GM11168 (cell line): ENCODE results near the gene SCN2B.
"Not testable (repeated sequence)": the region's sequence is repeated elsewhere in the genome, so short reads cannot be mapped to it uniquely, and the experiment has no call there.

Experiments used
- in situ Hi-C: fragments of 300-500 bp; cut with MboI; formaldehyde crosslinking; loops from one replicate; pipeline ENCODE4 v1.12.0; 2022; ENCODE audit warnings: low sequenced_read_pairs; ENCODE audit not compliant: unreplicated experiment

SCN2B gene

DNA sequence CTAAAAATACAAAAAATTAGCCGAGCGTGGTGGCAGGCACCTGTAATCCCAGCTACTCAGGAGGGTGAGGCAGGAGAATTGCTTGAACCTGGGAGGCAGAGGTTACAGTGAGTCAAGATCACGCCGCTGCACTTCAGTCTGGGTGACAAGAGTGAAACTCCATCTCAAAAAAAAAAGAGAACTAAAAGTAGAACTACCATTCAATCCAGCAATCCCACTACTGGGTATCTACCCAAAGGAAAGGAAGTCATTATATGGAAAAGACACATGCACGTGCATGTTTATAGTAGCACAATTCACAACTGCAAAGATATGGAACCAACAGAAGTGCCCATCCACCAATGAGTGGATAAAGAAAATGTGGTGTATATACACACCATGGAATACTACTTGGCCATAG, 7.3 kb upstream of the SCN2B start:
- in situ Hi-C loops: not testable (repeated sequence)

DNA sequence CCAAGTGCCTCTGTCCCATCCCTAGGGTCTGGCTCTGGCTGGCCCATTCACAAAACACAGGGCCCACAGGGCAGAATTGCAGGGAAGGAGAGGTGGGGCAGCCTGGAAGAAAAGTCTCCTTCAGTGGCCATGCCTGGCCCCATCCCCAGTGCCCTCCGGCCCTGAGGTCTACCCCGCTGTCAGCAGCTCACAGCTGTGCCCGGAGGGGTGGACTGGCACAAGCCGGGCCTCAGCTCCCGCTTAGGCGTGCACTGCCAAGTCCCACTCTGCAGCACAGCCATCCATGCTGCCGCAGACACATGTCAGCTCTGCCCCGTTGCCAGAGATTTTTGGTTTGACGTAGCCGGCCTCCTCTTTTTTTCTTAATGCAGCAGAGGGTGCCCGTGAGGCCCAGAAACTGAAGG, 3.9 kb upstream of the SCN2B start:
- in situ Hi-C loops: no loop called here

DNA sequence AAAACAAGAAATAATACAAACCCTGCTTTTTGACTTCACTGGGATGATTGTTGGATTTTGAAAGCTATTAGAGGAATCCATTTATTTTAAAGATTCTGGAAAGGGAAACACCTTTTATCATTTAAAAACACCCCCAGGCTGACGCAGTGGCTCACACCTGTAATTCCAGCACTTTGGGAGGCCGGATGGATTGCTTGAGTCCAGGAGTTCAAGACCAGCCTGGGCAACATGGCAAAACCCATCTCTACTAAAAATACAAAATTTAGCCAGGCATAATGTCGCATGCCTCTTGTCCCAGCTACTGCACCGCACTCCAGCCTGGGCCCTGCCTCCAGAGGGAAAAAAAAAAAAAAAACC, 317 bp upstream of the SCN2B start:
- in situ Hi-C loops: no loop called here

DNA sequence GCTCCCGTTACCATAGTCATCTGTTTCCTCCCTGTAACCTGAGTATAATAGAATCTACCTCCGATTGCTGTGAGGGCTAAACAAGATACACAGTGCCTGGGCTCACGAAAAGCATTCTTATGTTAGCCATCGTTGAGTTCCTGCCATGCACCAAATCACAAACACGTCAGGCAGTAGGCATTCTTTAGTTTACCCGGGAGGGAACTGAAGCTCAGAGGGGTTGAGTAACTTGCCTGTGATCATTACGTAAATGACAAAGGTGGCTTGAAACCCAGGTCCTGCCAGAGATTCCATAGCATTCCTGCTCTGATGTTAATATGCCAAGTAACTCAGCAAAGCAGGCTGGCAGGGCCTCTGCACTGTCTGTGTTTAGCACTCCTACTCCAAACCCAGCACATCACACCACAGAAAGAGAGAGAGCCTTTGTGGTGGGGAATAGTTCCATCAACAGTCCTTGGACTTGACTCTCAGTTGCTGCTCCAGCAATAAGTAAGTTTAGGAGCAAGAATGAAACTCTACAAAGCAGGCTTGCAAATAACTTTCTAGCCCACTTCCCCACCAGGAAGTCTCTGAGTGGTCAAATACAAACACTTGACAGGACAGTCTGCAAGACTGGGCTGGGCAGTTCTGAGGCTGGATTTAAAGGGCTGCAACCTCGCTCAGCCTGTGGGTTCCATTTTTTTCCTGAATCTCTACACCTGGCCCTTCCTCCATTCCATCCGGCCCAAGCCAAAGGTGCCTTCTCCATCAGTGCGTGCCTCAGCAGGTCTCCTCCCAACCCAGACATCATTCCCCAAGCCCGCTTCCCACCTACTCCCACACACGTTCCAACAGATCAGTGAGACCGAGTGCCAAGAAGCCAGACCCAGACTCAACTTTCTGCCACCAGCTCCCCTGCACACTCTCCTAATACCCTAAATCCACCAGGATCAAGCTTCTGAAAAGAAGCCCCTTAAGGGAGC, 1.1 kb downstream of the SCN2B start:
- in situ Hi-C loops: no loop called here

DNA sequence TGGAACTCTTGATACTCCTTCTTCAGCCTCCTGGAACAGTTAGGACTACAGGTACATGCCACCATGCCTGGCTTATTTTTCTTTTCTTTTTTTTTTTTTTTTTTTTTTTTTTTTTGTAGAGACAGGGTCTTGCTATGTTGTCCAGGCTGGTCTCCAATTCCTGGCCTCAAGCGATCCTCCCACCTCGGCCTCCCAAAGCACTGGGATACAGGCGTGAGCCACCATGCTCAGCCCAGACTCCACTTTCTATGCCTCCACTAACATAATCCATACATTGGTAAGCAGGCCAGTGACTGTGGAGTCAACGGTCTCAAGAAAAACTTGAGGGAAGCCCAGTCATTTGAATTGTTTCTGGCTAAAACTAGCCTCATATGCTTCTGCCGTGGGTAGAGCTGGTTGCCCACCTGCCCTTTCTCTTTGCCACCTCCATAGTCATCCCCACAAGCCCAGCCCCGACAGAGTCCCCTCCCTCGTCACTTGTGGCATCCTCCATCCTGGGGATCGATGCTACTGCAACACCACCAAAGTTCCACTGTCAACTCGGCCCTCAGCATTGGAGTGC, 2.4 kb downstream of the SCN2B start:
- in situ Hi-C loops: no loop called here

DNA sequence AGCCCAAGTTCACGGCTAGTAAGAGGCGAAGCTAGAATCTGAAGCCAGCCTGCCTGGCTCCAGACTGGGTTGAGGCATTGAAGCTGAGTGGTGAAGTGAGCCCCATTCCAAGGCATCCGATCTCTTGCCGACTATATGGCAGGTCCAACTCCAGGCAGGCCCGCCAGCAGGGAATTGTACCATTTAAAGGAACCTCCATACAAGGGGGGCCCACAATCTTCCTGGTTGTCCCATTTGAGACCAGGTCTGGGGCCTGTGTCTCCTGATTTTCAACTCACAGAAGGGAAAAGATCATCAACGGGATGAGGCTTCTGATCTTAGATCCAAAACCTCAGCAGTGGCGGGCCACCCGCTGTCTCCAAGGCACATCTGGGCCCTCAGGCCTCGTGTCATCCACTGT, 4.1 kb downstream of the SCN2B start:
- in situ Hi-C loops: no loop called here

DNA sequence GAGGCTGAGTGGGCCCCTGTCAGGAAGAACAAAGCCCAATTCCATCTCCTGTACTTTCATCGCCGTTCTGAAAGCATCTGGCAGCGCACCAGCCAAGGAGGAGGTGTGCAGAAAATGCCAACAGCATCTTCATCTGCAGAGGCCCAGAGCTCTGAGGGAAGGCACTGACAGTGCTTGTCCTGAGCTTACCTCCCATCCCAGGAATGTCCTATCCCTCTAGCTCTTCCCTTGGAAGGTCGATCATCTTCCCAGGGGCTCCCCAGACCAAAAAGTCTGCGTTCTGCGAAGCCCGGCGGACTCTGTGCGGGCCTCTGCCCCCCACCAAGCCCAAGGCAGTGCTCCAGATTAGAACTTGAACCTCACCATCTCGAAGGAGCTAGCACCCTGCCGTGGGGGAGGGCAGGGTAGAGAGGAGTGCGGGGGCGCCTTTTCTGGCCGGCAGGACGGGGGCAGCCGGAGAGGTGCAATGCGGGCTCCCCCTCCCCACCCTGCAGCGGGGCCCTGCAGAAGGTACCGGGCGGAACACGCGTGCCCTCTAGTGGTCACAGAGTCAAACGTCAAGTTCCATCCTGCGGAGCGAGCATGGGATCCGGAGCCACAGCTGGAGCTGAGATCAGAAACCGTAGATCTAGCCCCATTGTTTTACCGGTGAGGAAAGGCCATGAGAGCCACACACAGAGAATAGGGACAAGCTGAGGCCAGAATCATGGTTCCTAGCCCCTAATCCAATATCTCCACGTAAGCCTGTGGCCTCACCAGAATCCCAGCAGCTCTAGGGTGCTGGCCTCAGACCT, 5.0 kb downstream of the SCN2B start:
- in situ Hi-C loops: no loop called here

DNA sequence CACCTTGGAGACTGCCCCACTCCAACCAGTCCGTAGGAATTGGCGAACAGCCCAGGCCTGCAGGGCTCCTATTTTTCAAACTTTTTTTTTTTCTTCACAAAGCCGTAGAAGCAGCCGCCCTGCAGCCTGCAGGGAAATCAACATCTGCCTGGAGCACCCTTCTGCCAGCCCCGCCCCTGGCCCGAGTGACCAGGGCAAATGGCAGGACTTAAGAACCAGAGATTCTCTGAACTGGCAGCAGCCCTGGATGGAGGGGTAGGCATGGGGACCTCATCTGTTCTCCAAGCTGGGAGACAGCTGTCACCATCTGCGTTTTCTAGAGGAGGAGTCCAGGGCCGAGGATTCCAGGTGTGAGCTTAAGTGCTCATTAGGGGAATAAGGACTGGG, 5.6 kb downstream of the SCN2B start:
- in situ Hi-C loops: no loop called here

DNA sequence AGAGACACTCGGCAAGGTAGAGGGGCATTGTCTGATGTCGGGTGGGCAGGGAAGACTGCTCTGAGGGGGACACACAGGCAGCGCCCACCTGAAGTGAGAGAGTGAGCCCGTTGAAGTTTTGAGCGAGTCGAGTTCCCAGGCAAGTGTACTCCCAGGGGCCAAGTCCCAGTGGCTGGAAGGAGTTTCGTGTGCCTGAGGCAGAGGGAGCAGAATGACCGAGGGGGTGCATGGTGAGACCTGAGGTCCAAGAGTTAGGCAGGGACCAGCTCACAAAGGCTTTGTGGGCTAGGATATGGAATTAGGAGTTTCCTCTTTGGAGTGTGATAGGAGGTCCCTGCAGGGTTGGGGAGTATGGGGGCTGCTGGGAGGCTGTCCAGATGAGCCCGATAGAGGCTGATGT, 6.2 kb downstream of the SCN2B start:
- in situ Hi-C loops: no loop called here

DNA sequence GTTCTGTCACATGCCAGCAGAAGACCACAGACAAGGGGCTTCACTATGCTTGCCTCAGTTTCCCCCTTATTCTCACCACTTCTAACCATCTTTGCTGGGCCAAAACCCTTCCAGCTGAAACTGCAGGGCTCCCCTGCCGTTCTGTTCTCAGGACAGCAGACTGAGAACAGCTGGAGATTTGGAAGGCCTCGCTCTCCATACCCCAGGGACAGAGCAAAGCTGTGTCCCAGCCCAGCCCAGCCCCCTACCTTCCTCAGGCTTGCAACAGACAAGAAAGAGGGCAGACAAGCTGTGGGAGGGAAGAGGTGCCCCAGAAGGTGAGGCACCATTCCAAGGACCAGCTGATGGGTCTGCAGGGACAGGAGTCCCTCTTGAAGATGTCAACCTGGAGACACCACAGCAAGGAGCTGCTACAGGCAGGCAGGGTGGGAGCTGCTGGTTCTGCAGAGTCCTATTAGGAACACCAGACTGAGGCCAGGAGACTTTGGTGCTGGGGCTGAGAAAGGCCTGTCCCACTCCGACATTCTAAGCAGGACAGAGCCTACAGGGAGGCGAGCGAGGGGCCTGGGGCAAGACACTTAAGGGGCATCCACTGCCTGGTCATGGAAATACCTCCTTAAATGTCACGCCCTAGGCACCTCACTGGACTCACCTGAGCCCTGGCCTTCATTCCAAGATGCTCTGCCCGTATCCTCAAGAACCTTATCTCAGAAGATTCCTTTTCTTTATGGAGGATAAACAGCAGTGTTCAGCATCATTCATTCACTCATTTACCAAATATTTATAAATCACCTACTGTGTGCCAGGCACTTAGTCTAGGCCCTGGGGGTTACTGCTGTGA, 6.9 kb downstream of the SCN2B start:
- in situ Hi-C loops: no loop called here

DNA sequence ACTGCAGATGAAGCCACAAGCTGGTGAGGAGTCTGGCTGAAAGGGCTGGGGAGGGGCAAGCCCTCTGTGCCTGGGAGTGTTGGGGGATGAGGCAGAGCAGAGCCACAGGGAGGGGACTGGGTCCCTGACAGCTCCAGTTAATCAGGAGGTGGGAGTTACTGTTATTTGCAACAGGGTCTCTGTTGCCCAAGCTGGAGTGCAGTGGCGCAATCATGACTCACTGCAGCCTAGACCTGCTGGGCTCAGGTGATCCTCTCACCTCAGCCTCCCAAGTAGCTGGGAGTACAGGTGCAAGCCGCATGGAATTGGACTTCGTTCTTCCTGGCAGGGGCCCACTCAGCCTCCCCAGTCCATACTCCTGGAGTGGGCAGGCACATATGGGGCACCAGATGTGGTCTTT, 7.7 kb downstream of the SCN2B start:
- in situ Hi-C loops: no loop called here

DNA sequence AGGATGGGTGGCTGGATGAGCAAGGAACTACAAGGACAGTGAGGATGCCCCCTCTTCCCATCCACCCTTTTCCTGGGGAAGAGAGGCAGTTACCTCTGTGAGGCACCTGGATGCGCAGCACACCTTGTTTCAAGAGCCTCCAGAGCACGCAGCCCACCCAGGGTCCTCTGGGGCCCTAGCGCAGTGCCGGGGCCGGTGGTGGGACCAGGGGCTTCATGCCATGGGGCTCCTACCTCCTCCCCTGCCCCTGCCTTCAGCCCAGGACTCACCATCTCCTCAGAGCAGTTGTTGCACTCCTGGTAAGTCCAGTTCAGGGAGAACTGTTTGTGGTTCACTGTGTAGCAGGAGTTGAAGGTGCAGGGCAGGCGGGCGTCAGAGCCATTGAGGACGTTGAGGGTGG, 8.1 kb downstream of the SCN2B start:
- in situ Hi-C loops: no loop called here

DNA sequence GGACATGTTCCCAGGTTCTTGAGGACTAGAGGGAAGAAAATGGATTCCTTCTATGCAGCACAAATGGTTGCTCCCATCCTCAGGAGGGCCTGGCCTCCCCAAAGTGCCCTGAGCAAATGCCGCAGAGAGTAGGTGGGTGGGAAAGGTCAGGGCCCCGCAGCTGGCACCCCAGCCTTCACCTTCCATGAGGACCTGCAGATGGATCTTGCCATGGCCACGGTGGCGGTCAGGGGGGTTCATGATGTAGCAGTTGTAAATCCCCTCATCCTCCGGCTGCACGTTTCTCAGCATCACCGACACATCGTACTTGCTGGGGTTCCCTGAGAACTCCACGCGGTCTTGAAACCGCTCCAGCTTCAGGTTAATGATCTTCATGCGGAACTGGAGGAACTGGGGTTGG, 8.5 kb downstream of the SCN2B start:
- in situ Hi-C loops: no loop called here

DNA sequence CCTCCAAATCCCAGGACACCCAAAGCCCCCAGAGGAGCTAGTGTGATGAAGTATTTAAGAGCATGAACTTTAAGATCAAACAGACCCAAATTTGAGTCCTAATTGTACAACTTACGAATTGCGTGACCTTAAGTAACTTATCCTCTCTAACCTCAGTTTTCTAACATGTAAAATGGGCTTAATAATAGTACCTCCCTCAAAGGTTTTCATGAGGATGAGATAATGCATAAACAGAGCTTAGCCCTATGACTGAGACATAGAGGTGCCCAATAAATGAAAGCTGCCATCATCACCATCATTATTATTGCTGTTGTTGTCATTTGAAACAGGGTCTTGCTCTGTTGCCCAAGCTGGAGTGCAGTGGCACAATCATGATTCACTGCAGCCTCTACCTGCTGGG, 9.2 kb downstream of the SCN2B start:
- in situ Hi-C loops: no loop called here

DNA sequence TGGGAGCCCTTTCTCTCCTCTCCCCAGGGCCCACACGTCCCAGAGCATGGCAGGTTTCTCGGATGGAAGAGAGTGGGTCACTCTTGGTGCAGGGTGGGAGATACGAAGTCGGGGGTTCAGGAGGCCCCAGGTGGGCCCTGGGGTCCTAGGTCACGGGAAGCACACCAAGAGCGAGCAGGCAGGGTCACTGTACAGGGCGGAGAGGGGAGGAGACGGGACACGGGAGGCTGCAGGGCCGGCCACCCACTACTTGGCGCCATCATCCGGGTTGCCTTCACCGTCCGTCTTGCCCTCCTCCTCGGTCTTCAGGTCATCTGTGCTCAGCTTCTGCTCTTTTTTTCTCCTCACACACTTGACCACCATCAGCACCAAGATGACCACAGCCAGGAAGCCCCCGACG, 9.8 kb downstream of the SCN2B start:
- in situ Hi-C loops: no loop called here

DNA sequence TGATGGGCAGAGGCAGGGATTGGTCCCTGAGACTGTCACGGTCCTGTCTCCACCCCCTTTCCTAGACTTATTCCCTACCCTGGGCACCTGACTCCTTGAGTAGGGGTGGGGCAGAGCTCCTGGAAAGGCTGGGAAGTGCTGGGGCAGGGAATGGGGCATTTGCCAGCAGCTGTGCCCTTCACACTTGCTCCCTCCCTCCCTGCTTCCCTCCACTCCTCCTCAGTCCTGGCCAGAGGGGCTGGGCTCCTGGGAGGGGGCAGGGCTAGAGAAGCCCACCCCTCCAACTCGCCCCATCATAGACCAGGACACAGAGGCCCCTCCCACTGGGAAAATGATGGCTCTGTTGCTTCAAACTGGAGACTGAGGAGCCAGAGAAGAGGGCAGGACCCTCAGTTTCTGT, 11.6 kb downstream of the SCN2B start:
- in situ Hi-C loops: no loop called here

DNA sequence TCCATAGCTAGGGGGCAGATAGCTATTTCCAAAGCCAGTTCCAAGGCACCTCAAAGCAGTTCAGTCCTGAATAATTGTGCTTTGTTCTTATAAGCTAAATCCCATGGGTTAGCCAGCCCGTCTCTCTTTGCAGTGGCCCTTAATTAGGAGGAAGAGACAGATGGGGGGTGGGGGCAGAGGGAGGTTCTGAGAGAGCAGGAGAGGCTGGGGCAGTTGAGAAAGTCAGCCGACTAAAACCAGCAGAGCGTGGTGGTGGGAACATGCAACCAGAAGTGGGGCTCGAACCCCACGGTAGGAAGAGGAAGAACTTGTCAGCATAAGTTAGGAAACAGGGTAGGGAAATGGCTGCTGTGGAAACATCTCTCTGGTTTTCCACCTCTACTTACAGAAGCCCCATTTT, 12.9 kb downstream of the SCN2B start:
- in situ Hi-C loops: no loop called here

DNA sequence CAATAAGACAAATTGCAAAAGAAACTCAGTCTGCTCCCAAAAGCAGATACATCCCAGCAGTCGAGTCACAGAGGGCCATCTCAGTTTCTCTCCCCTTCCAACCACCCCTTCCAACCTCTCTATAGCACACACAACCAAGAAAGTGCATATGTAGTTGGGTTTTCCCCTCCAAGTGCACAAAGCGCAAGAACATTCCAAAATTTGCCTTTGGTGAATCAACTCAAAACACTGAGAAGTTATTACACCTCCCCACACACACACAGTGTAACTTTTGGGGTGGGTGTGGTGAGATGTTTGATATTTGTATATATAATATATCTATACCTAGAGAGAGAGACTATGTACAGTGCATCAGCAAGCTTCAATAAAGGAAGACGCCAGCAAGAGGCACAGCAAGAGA, 13.6 kb downstream of the SCN2B start:
- in situ Hi-C loops: no loop called here

DNA sequence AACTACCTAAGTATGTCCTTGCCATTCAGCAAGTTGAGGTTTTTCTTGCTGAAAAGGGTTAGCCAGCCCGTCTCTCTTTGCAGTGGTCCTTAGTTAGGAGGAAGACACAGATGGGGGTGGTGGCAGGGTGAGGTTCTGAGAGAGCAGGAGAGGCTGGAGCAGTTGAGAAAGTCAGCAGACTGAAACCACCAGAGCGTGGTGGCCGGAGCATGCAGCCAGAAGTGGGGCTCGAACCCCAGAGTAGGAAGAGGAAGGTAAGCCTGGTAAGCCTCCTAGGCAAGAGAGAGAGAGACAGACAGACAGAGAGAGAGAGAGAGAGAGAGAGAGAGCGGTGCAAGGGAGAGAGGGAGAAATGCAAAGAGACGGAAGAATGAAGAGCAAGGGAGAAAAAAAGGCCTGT, 14.7 kb downstream of the SCN2B start:
- in situ Hi-C loops: no loop called here

DNA sequence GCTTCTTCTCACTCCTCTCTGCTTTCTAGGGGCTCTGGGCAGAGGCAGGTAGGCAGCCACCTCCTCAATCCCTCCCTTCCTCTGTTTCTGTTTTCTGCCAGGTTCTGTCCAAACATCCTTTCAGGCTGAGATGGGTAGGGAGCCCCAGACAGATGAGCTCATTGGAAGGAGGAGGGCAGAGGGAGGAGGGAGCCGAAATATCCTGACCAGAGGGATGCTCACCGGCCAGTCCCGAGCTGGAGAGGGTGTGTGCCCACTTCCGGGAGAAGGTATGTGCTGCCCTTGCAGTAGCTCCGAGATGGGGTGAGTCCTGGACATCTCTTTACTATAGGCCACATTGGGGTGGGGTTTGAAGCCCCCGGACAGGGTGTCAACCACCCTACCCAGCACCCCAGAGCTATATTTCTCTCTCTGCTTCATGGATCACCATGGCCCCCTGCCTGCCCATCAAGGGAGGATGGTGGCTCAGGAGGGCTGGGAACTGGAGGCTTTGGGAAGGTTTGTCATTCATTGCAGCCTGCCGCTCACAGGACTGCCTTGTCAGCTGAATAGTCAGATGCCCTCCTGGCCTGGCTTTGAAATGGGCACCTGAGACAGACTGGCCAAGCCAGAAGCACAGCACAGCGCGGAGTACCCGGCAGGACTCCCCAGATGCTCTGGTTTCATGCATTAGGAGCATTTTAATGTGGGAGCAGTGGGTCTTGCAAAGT, 19.1 kb downstream of the SCN2B start:
- in situ Hi-C loops: no loop called here
